Endothelial cell of umbilical vein (primary cell): ENCODE measurements around the gene BRSK2. TPM values are rescaled to one million over a fixed set of nuclear protein-coding genes. Genes with fewer than 3 reads are reported as not detected.

Source experiments
- BruUV-seq: library from RNA; stranded (reverse); fragments of 400-500 nt; replicated peaks from 2 replicates; lab custom pipeline; 2021; lab: Mats Ljungman, UMichigan
- CTCF ChIA-PET: fragments of 300-600, 350-600 bp; sonication (Branson Sonifier 250); formaldehyde crosslinking; loops from one replicate; lab custom pipeline; 2021; ENCODE audit warnings: antibody characterized with exemption, inconsistent platforms; lab: Charles Lee
- POLR2A ChIA-PET: fragments of 300-600, 350-600 bp; sonication (Branson Sonifier 250); formaldehyde crosslinking; loops from one replicate; lab custom pipeline; 2021; ENCODE audit warnings: antibody characterized with exemption, inconsistent platforms; lab: Charles Lee
- DNase-seq: peaks from one replicate; pipeline ENCODE4 v3.0.0-alpha.2; 2011; ENCODE audit warnings: low read depth, low spot score
- FAIRE-seq: peaks from 2 replicates; lab custom pipeline; 2011; peaks lifted over from hg19 to GRCh38; lab: Jason Lieb, UNC
- H2AFZ ChIP-seq: 2 replicates; pipeline ENCODE4 v1.6.0; 2012; ENCODE audit warnings: low read depth, low read length, control low read depth, inconsistent platforms
- H3K27ac ChIP-seq: 2 replicates; pipeline ENCODE4 v1.5.1; 2011; ENCODE audit warnings: low read depth, mild to moderate bottlenecking, control low read depth, low read length, moderate library complexity; ENCODE audit not compliant: insufficient read depth
- H3K27me3 ChIP-seq, 2 experiments: 2 replicates each; pipeline versions ENCODE4 v1.6.0 to v1.6.1; 2011; ENCODE audit warnings: low read length in 2 of 2, mixed read lengths in 1 of 2; ENCODE audit not compliant: control insufficient read depth in 2 of 2, insufficient read depth in 2 of 2
- H3K36me3 ChIP-seq, 2 experiments: 2 replicates in 1 of 2; 3 replicates in 1 of 2; pipeline ENCODE4 v1.5.1; 2011; ENCODE audit warnings: low read length in 2 of 2, mild to moderate bottlenecking in 1 of 2, moderate library complexity in 1 of 2; ENCODE audit not compliant: control insufficient read depth in 2 of 2, insufficient read depth in 2 of 2; ENCODE audit errors: extremely low read depth in 1 of 2
- H3K4me1 ChIP-seq: 3 replicates; pipeline ENCODE4 v1.5.1; 2011; ENCODE audit warnings: mild to moderate bottlenecking, low read length; ENCODE audit not compliant: control insufficient read depth, insufficient read depth; ENCODE audit errors: extremely low read depth
- H3K4me2 ChIP-seq: 2 replicates; pipeline ENCODE4 v1.6.1; 2011; ENCODE audit warnings: low read length, control low read depth, mixed read lengths; ENCODE audit not compliant: insufficient read depth
- H3K4me3 ChIP-seq, 3 experiments: fragments of 200-600 bp in 1 of 3; sonication (generic), shearing (Covaris generic) in 1 of 3; replicated peaks in 1 of 3; 2 replicates each; pipeline ENCODE4 v1.5.1; 2011 to 2016; ENCODE audit warnings: control low read depth in 3 of 3, low read length in 3 of 3, mild to moderate bottlenecking in 2 of 3, inconsistent platforms in 1 of 3, low read depth in 1 of 3, moderate library complexity in 1 of 3; ENCODE audit not compliant: insufficient read depth in 1 of 3
- H3K79me2 ChIP-seq: 2 replicates; pipeline ENCODE4 v1.6.0; 2012; ENCODE audit warnings: low read length, inconsistent platforms; ENCODE audit not compliant: control insufficient read depth, insufficient read depth
- H3K9ac ChIP-seq: replicated peaks from 2 replicates; pipeline ENCODE3; 2011; ENCODE audit warnings: low read length, control low read depth; ENCODE audit not compliant: insufficient read depth; ENCODE audit errors: extremely low read depth
- H3K9me1 ChIP-seq: replicated peaks from 3 replicates; pipeline ENCODE4 v1.6.0; 2011; ENCODE audit warnings: mild to moderate bottlenecking, low read length; ENCODE audit not compliant: control insufficient read depth, insufficient read depth; ENCODE audit errors: extremely low read depth
- H3K9me3 ChIP-seq: replicated peaks from 2 replicates; pipeline ENCODE4 v1.5.1; 2012; ENCODE audit warnings: low read length, inconsistent platforms; ENCODE audit not compliant: control insufficient read depth, insufficient read depth
- H4K20me1 ChIP-seq: replicated peaks from 2 replicates; pipeline ENCODE3; 2011; ENCODE audit warnings: mild to moderate bottlenecking, low read length; ENCODE audit not compliant: control insufficient read depth, insufficient read depth; ENCODE audit errors: extremely low read depth
- CTCF ChIP-seq, 2 donors: IDR thresholded peaks; 1 replicate in 1 of 2; 2 replicates in 1 of 2; pipeline ENCODE4 v1.5.1; 2011; ENCODE audit warnings: low read length in 2 of 2, mild to moderate bottlenecking in 2 of 2, moderate library complexity in 2 of 2, control low read depth in 1 of 2, inconsistent platforms in 1 of 2, low read depth in 1 of 2; ENCODE audit not compliant: insufficient read depth in 1 of 2; ENCODE audit errors: extremely low read depth in 1 of 2
- EZH2 ChIP-seq: IDR thresholded peaks from 2 replicates; pipeline ENCODE4 v1.6.1; 2012; ENCODE audit warnings: borderline replicate concordance, low read depth, mild to moderate bottlenecking, moderate library complexity, low read length, inconsistent platforms; ENCODE audit not compliant: severe bottlenecking
- FOS ChIP-seq: IDR thresholded peaks from 2 replicates; pipeline ENCODE4 v1.6.1; 2011; ENCODE audit warnings: mild to moderate bottlenecking, low read length, moderate library complexity, borderline replicate concordance; ENCODE audit not compliant: insufficient read depth
- GATA2 ChIP-seq: IDR thresholded peaks from 2 replicates; pipeline ENCODE4 v1.7.0; 2011; ENCODE audit warnings: low read depth, mild to moderate bottlenecking, moderate library complexity, mixed read lengths, low read length; ENCODE audit not compliant: insufficient read length, insufficient read depth
- JUN ChIP-seq: IDR thresholded peaks from 2 replicates; pipeline ENCODE4 v1.6.1; 2011; ENCODE audit warnings: borderline replicate concordance, low read depth; ENCODE audit not compliant: insufficient read length, insufficient read depth
- MAX ChIP-seq: IDR thresholded peaks from 2 replicates; pipeline ENCODE4 v1.6.1; 2011; ENCODE audit not compliant: insufficient read depth, insufficient read length
- MYC ChIP-seq: IDR thresholded peaks from one replicate; pipeline ENCODE4 v1.6.1; 2011; ENCODE audit warnings: mild to moderate bottlenecking, low read depth, low read length
- POLR2A ChIP-seq: IDR thresholded peaks from 2 replicates; pipeline ENCODE4 v1.6.1; 2012; ENCODE audit warnings: low read depth, mild to moderate bottlenecking, control low read depth, low read length
- POLR2AphosphoS5 ChIP-seq: IDR thresholded peaks from 2 replicates; pipeline ENCODE4 v1.6.1; 2012; ENCODE audit warnings: low read depth, mild to moderate bottlenecking, control low read depth, low read length, moderate library complexity; ENCODE audit not compliant: insufficient read depth
- dilution Hi-C: fragments of 300-500 bp; cut with MboI; formaldehyde crosslinking; loops from one replicate; pipeline ENCODE4 v1.15.0; 2019; ENCODE audit warnings: low sequenced_read_pairs; ENCODE audit not compliant: extremely low pct_ligation_motif_present
- intact Hi-C: fragments of 100-400 bp; cut with micrococcal nuclease; formaldehyde crosslinking; loops from one replicate; pipeline ENCODE4 v1.10.0; 2022
- polyA plus RNA-seq, 4 experiments: library from polyadenylated mRNA; depleted of rRNA in 3 of 4; stranded (reverse) in 3 of 4; unstranded in 1 of 4; fragments of >200 nt; gene quantifications; 2 replicates each; pipeline versions ENCODE4 v1.2.1 to v1.2.3, GENCODE V29; 2011 to 2012; ENCODE audit warnings: missing spikeins in 1 of 4
- total RNA-seq: library from RNA; stranded (reverse); gene quantifications from 2 replicates; pipeline ENCODE4 v1.2.3, GENCODE V29; 2021

BRSK2 gene
- total and polyA plus RNA-seq, 2 donors (not counting 3 experiments of a cell fraction or from before 2014, with no cell fraction given): 0.08 to 0.20 TPM

- no peaks in the 10 kb centered on the region for H3K36me3 ChIP-seq
- FAIRE-seq: no peak
These were observed 50.3 kb downstream of the BRSK2 start for GRCh38 chr11:1440066-1440465.

More at GRCh38 chr11:1440066-1440465, 50.3 kb downstream of the BRSK2 start:
- no peaks in the 10 kb centered on the region for H3K79me2 ChIP-seq
- no peak overlapping the region for H3K4me3 ChIP-seq
- ChIA-PET CTCF (no interaction called here), POLR2A (no interaction called here)
- no peak for TF ChIP-seq MAX
- no peak for TF ChIP-seq MYC
- no peak for TF ChIP-seq JUN
- TF ChIP-seq EZH2: no peak
- TF ChIP-seq GATA2: no peak
- TF ChIP-seq POLR2AphosphoS5: no peak
- TF ChIP-seq FOS: no peak
- TF ChIP-seq CTCF (IDR thresholded peaks at IDR 0.05; ENCODE audit: extremely low read depth in 1 of 2, insufficient read depth in 1 of 2, low read depth in 1 of 2, low read length in 2 of 2): no peak
- TF ChIP-seq POLR2A: no peak
- dilution Hi-C loops (no loop called here), intact Hi-C loops (no loop called here)
- H3K4me1 ChIP-seq: no peaks in the 10 kb centered on the region
- no peaks in the 10 kb centered on the region for H4K20me1 ChIP-seq
- no peak overlapping the region for H3K9ac ChIP-seq
- no TSS peak for BruUV-seq
- H3K27ac ChIP-seq: no peak overlapping the region
- no peaks in the 10 kb centered on the region for H3K9me1 ChIP-seq
- H3K9me3 ChIP-seq: no peaks in the 10 kb centered on the region
- no peak for DNase-seq
- H3K4me2 ChIP-seq: no peak overlapping the region
- H3K27me3 ChIP-seq: no peaks in the 10 kb centered on the region
- H2AFZ ChIP-seq: no peak overlapping the region
